CD14-positive monocyte (primary cell): ENCODE measurements around the gene ANKRD23. TPM values are rescaled to one million over a fixed set of nuclear protein-coding genes. Genes with fewer than 3 reads are reported as not detected.

Source experiments
- DNase-seq, 3 donors: peaks; one replicate each; pipeline ENCODE4 v3.0.0-alpha.2; 2011 to 2022
- H2AFZ ChIP-seq: 2 replicates; pipeline ENCODE4 v1.6.0; 2012; ENCODE audit warnings: mild to moderate bottlenecking, low read depth, low read length, inconsistent platforms; ENCODE audit not compliant: insufficient read depth, poor library complexity, severe bottlenecking
- H3K27ac ChIP-seq, 2 donors: 1 replicate in 1 of 2; 2 replicates in 1 of 2; pipeline ENCODE4 v1.5.1; 2012 to 2013; ENCODE audit warnings: low read length in 2 of 2, control low read depth in 1 of 2, inconsistent platforms in 1 of 2, low read depth in 1 of 2, mild to moderate bottlenecking in 1 of 2
- H3K27me3 ChIP-seq, 2 donors: one replicate each; pipeline versions ENCODE4 v1.6.0 to v1.6.1; 2011 to 2013; ENCODE audit warnings: low read length in 2 of 2; ENCODE audit not compliant: control insufficient read depth in 2 of 2, insufficient read depth in 2 of 2
- H3K36me3 ChIP-seq, 2 donors: replicated peaks in 1 of 2; 1 replicate in 1 of 2; 2 replicates in 1 of 2; pipeline versions ENCODE4 v1.5.1 to v1.6.1; 2012 to 2013; ENCODE audit warnings: low read length in 2 of 2, control low read depth in 1 of 2, inconsistent platforms in 1 of 2, mild to moderate bottlenecking in 1 of 2; ENCODE audit not compliant: insufficient read depth in 2 of 2, control insufficient read depth in 1 of 2
- H3K4me1 ChIP-seq, 2 donors: 1 replicate in 1 of 2; 2 replicates in 1 of 2; pipeline versions ENCODE4 v1.5.1 to v1.6.1; 2012 to 2013; ENCODE audit warnings: low read length in 2 of 2, control low read depth in 1 of 2, inconsistent platforms in 1 of 2, mild to moderate bottlenecking in 1 of 2, moderate library complexity in 1 of 2; ENCODE audit not compliant: insufficient read depth in 2 of 2, control insufficient read depth in 1 of 2
- H3K4me2 ChIP-seq: replicated peaks from 2 replicates; pipeline ENCODE3; 2012; ENCODE audit warnings: low read length, moderate library complexity, mild to moderate bottlenecking; ENCODE audit not compliant: poor library complexity, severe bottlenecking; ENCODE audit errors: extremely low read depth
- H3K4me3 ChIP-seq, 3 experiments: fragments of 200-600 bp in 1 of 3; sonication (generic) in 1 of 3; replicated peaks in 1 of 3; 1 replicate in 2 of 3; 2 replicates in 1 of 3; pipeline ENCODE4 v1.5.1; 2011 to 2013; ENCODE audit warnings: low read length in 3 of 3, mild to moderate bottlenecking in 3 of 3, control low read depth in 2 of 3, low read depth in 2 of 3, inconsistent platforms in 1 of 3, moderate library complexity in 1 of 3
- H3K79me2 ChIP-seq: 2 replicates; pipeline ENCODE4 v1.6.0; 2012; ENCODE audit warnings: mild to moderate bottlenecking, control low read depth, inconsistent platforms, low read length, moderate library complexity; ENCODE audit not compliant: insufficient read depth
- H3K9ac ChIP-seq: 2 replicates; pipeline ENCODE4 v1.6.0; 2017; ENCODE audit warnings: low read length, mild to moderate bottlenecking; ENCODE audit not compliant: insufficient read depth, poor library complexity, severe bottlenecking
- H3K9me3 ChIP-seq, 2 donors: replicated peaks in 1 of 2; 1 replicate in 1 of 2; 2 replicates in 1 of 2; pipeline versions ENCODE4 v1.5.1 to v1.6.1; 2012 to 2013; ENCODE audit warnings: low read length in 2 of 2, control low read depth in 1 of 2; ENCODE audit not compliant: control insufficient read depth in 1 of 2, insufficient read depth in 1 of 2
- H4K20me1 ChIP-seq: 2 replicates; pipeline ENCODE4 v1.6.0; 2012; ENCODE audit warnings: mild to moderate bottlenecking, low read length, control low read depth, moderate library complexity; ENCODE audit not compliant: insufficient read depth
- H3K27ac Mint-ChIP-seq, 7 donors: one replicate each; pipeline ENCODE4 v1.8.0; 2020; ENCODE audit warnings: mild to moderate bottlenecking in 7 of 7, mixed read lengths in 7 of 7, moderate library complexity in 6 of 7, inconsistent platforms in 2 of 7
- H3K27me3 Mint-ChIP-seq, 3 donors: one replicate each; pipeline ENCODE4 v1.8.0; 2021 to 2022; ENCODE audit warnings: low read depth in 3 of 3, mild to moderate bottlenecking in 3 of 3, mixed read lengths in 3 of 3, moderate library complexity in 3 of 3, inconsistent platforms in 1 of 3
- H3K36me3 Mint-ChIP-seq, 2 donors: one replicate each; pipeline ENCODE4 v1.8.0; 2020; ENCODE audit warnings: mixed read lengths in 2 of 2, inconsistent platforms in 1 of 2, mild to moderate bottlenecking in 1 of 2
- H3K4me1 Mint-ChIP-seq: one replicate; pipeline ENCODE4 v1.8.0; 2020; ENCODE audit warnings: mild to moderate bottlenecking, mixed read lengths
- H3K4me3 Mint-ChIP-seq, 2 donors: one replicate each; pipeline ENCODE4 v1.8.0; 2020; ENCODE audit warnings: mild to moderate bottlenecking in 2 of 2, mixed read lengths in 2 of 2, moderate library complexity in 1 of 2
- H3K9me3 Mint-ChIP-seq, 7 donors: one replicate each; pipeline ENCODE4 v1.8.0; 2020 to 2022; ENCODE audit warnings: mixed read lengths in 7 of 7, mild to moderate bottlenecking in 6 of 7, moderate library complexity in 6 of 7, inconsistent platforms in 2 of 7
- CTCF ChIP-seq: fragments of 200-600 bp; IDR thresholded peaks from one replicate; pipeline ENCODE4 v1.8.0; 2022; ENCODE audit warnings: antibody characterized with exemption, mild to moderate bottlenecking
- WGBS: methylation state at CpG from one replicate; pipeline ENCODE4 v1.1.5; 2013; ENCODE audit warnings: missing lambda C conversion rate; ENCODE audit not compliant: insufficient coverage; 5-methylcytosine and 5-hydroxymethylcytosine counted together
- intact Hi-C, 2 donors: fragments of 100-400 bp; cut with micrococcal nuclease; formaldehyde crosslinking; loops; one replicate each; pipeline versions ENCODE4 v1.15.0 to v1.15.1; 2023
- polyA plus RNA-seq, 3 donors: library from polyadenylated mRNA; depleted of rRNA in 1 of 3; unstranded in 2 of 3; stranded (reverse) in 1 of 3; fragments of 300-500 nt in 2 of 3; fragments of >200 nt in 1 of 3; fragmentation: Illumina TruSeq in 2 of 3; gene quantifications; 1 replicate in 2 of 3; 2 replicates in 1 of 3; pipeline ENCODE4 v1.2.3, GENCODE V29; 2012 to 2021

The ANKRD23 gene
- polyA plus RNA-seq, 3 donors: 1.4 TPM; not detected in 2

DNA sequence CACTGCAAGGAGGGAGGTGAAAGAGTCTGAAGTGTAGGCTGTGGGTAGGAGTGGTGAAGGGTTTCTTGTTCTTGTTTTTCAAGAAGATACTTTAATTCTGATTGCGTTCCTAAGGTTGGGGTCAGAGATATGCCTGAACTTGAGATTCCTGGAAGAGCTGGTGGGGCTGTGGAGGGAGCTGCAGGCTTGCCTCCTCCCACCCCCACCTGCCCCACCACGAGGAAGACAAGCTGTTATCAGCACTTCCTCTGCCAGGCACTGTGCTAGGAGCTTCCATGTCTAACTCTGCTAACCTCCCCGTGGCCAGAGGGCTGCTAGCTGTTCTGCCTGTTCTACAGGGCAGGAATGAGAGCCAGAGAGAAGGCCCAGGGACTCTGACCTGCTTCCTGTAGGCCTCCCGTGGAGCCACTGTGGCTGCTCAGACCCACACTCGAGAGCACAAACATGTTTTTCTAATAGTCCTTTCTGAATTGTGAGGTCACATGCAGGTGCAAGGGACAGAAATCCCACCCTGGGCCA lies 13.7 kb downstream of the ANKRD23 start:
- no peak overlapping the region for H2AFZ ChIP-seq
- no peaks in the 10 kb centered on the region for H3K79me2 ChIP-seq
- H3K36me3 ChIP-seq: peaks cover 87 to 91% of the 10 kb centered on the region in 2 donors
- no peak overlapping the region for H3K27ac Mint-ChIP-seq
- intact Hi-C loops: no loop called here
- no peak overlapping the region for H3K9ac ChIP-seq
- no peaks in the 10 kb centered on the region for H3K4me1 ChIP-seq
- no peaks in the 10 kb centered on the region for H3K9me3 ChIP-seq
- peaks cover 81 to 93% of the 10 kb centered on the region in 2 donors for H3K36me3 Mint-ChIP-seq
- no peak overlapping the region for H3K4me2 ChIP-seq
- H4K20me1 ChIP-seq: no peaks in the 10 kb centered on the region
- H3K9me3 Mint-ChIP-seq: no peaks in the 10 kb centered on the region
- H3K27me3 Mint-ChIP-seq: peaks cover 0 to 2% (median 1%) of the 10 kb centered on the region in 3 donors
- H3K4me3 ChIP-seq: no peak overlapping the region
- H3K4me3 Mint-ChIP-seq: no peak overlapping the region
- no peak overlapping the region for H3K27ac ChIP-seq
- WGBS: 58% methylated on average over 3 of the region's 5 CpGs
- no peaks in the 10 kb centered on the region for H3K27me3 ChIP-seq
- H3K4me1 Mint-ChIP-seq: no peaks in the 10 kb centered on the region
- DNase-seq: no peak
- TF ChIP-seq CTCF: no peak

GRCh38 chr2:96828874-96829273 lies 14.9 kb downstream of the ANKRD23 start:
- H3K9me3 Mint-ChIP-seq: no peaks in the 10 kb centered on the region
- no peaks in the 10 kb centered on the region for H3K9me3 ChIP-seq
- intact Hi-C loops: no loop called here
- no peak overlapping the region for H3K27ac ChIP-seq
- H3K4me1 ChIP-seq: no peaks in the 10 kb centered on the region
- H2AFZ ChIP-seq: no peak overlapping the region
- no peaks in the 10 kb centered on the region for H3K27me3 ChIP-seq
- no peak overlapping the region for H3K4me3 ChIP-seq
- H3K36me3 ChIP-seq: peaks cover 86 to 95% of the 10 kb centered on the region in 2 donors
- TF ChIP-seq CTCF: no peak
- no peaks in the 10 kb centered on the region for H3K4me1 Mint-ChIP-seq
- peaks cover 10% of the 10 kb centered on the region for H4K20me1 ChIP-seq
- H3K4me3 Mint-ChIP-seq: no peak overlapping the region
- H3K9ac ChIP-seq: no peak overlapping the region
- no peak overlapping the region for H3K4me2 ChIP-seq
- WGBS: 100% methylated on average over 9 of the region's 13 CpGs
- H3K79me2 ChIP-seq: no peaks in the 10 kb centered on the region
- peaks cover 82 to 88% of the 10 kb centered on the region in 2 donors for H3K36me3 Mint-ChIP-seq
- peaks cover 0 to 2% (median 1%) of the 10 kb centered on the region in 3 donors for H3K27me3 Mint-ChIP-seq
- peak overlapping the region in 2 of 7 donors; percentile 4 to 48 for H3K27ac Mint-ChIP-seq
- DNase-seq: no peak
